DMS79 treated with DMSO at 0.1 percent for 48 hours (cell line): Measurements from ENCODE around the gene FASN.

Experiments
- DNase-seq: peaks from one replicate; lab custom pipeline; 2025; lab: John Stamatoyannopoulos, UW

FASN gene

GRCh38 chr17:82087961-82088837 lies 9.8 kb downstream of the FASN start:
- no peak for DNase-seq

- DNase-seq: no peak
Measured at GRCh38 chr17:82086941-82087906, 10.8 kb downstream of the FASN start.

- DNase-seq: no peak
Measured at GRCh38 chr17:82085931-82086764, 11.9 kb downstream of the FASN start.

GRCh38 chr17:82085031-82085861 lies 12.8 kb downstream of the FASN start:
- DNase-seq: no peak

GRCh38 chr17:82084373-82085030 lies 13.5 kb downstream of the FASN start:
- no peak for DNase-seq

GRCh38 chr17:82083533-82084359 lies 14.3 kb downstream of the FASN start:
- no peak for DNase-seq

GRCh38 chr17:82083009-82083408 lies 15.0 kb downstream of the FASN start:
- DNase-seq: no peak

- DNase-seq: no peak
Measured at GRCh38 chr17:82082456-82082855, 15.6 kb downstream of the FASN start.

- no peak for DNase-seq
Measured at GRCh38 chr17:82081966-82082365, 16.1 kb downstream of the FASN start.

- DNase-seq: no peak
Measured at GRCh38 chr17:82081546-82081945, 16.5 kb downstream of the FASN start.

GRCh38 chr17:82080789-82081464 lies 17.1 kb downstream of the FASN start:
- no peak for DNase-seq

- no peak for DNase-seq
Measured at GRCh38 chr17:82080048-82080788, 17.8 kb downstream of the FASN start.

GRCh38 chr17:82079001-82079677 lies 18.9 kb downstream of the FASN start:
- no peak for DNase-seq

GRCh38 chr17:82078433-82078832 lies 19.6 kb downstream of the FASN start:
- no peak for DNase-seq

- no peak for DNase-seq
Measured at GRCh38 chr17:82077617-82078358, 20.2 kb downstream of the FASN start.

- DNase-seq: no peak
Measured at GRCh38 chr17:82076785-82077591, 21.0 kb downstream of the FASN start.
